Right lobe of liver (tissue), 4 donors: ENCODE data around the gene MUS81.

ENCODE experiments used
- CTCF ChIP-seq, 4 donors: fragments of 200-600 bp in 3 of 4; fragments of 450-650 bp in 1 of 4; IDR thresholded peaks; one replicate each; pipeline versions ENCODE4 v1.5.1 to v1.8.0; 2016 to 2022; ENCODE audit warnings: antibody characterized with exemption in 4 of 4, mild to moderate bottlenecking in 2 of 4
- POLR2A ChIP-seq: fragments of 450-650 bp; IDR thresholded peaks from one replicate; pipeline ENCODE4 v1.6.1; 2017; ENCODE audit warnings: antibody characterized with exemption, mild to moderate bottlenecking
- donor health status: DM: no; HTN: no; CAD: no.
- donor health status: DM: no; HTN: no; CAD: no.
- donor health status: DM: no; HTN: yes; CAD: no.

GRCh38 chr11:65873318-65874156, 13.3 kb downstream of the MUS81 start:
- no peak for TF ChIP-seq CTCF (IDR thresholded peaks at IDR 0.05)
- peak; percentile 80 for TF ChIP-seq POLR2A
